Left renal cortex interstitium (tissue), 4 donors: ENCODE data around the gene CNN3. TPM values are rescaled to one million over a fixed set of nuclear protein-coding genes. Genes with fewer than 3 reads are reported as not detected.

ENCODE experiments used
- DNase-seq, 4 donors: peaks; one replicate each; pipeline ENCODE4 v3.0.0-alpha.2; 2013; ENCODE audit warnings: low read depth in 4 of 4, low spot score in 2 of 4, missing footprints in 1 of 4
- polyA plus RNA-seq, 4 donors: library from polyadenylated mRNA; unstranded; fragments of 120-200 nt; gene quantifications; one replicate each; pipeline ENCODE4 v1.2.1, GENCODE V29; 2013; ENCODE audit not compliant: insufficient read length in 4 of 4

Gene CNN3
- polyA plus RNA-seq, 4 donors: 301 to 398 (median 342) TPM

- no peak for DNase-seq
Observed at GRCh38 chr1:94862718-94863117, 64.2 kb downstream of the CNN3 start.

GRCh38 chr1:94859174-94859573, 67.7 kb downstream of the CNN3 start:
- DNase-seq: no peak

GRCh38 chr1:94858276-94858675, 68.6 kb downstream of the CNN3 start:
- DNase-seq: no peak

GRCh38 chr1:94856868-94857267, 70.0 kb downstream of the CNN3 start:
- no peak for DNase-seq

GRCh38 chr1:94856004-94856403, 70.9 kb downstream of the CNN3 start:
- no peak for DNase-seq

GRCh38 chr1:94855307-94855700, 71.6 kb downstream of the CNN3 start:
- DNase-seq: no peak

GRCh38 chr1:94854458-94855306, 72.2 kb downstream of the CNN3 start:
- peak; percentile 72 to 82 (median 77) for DNase-seq

- DNase-seq: no peak
Observed at GRCh38 chr1:94852788-94853187, 74.1 kb downstream of the CNN3 start.

- no peak for DNase-seq
Observed at GRCh38 chr1:94851571-94851970, 75.3 kb downstream of the CNN3 start.

Other genes with a start within 250 kb of the CNN3 start
- gene SLC44A3, start 106.8 kb downstream of the CNN3 start, polyA plus RNA-seq: 10 to 100 TPM; 60.1 to 98.0 (median 82.3) TPM
- gene ALG14, start 145.8 kb upstream of the CNN3 start, polyA plus RNA-seq: 10 to 100 TPM; 13.4 to 17.6 (median 13.4) TPM
- 1 to 10 TPM; 6.2 to 7.2 (median 6.7) TPM for gene TLCD4, start 190.2 kb upstream of the CNN3 start, polyA plus RNA-seq